ENCODE measurements around the gene TMEM108.

The TMEM108 gene

DNA sequence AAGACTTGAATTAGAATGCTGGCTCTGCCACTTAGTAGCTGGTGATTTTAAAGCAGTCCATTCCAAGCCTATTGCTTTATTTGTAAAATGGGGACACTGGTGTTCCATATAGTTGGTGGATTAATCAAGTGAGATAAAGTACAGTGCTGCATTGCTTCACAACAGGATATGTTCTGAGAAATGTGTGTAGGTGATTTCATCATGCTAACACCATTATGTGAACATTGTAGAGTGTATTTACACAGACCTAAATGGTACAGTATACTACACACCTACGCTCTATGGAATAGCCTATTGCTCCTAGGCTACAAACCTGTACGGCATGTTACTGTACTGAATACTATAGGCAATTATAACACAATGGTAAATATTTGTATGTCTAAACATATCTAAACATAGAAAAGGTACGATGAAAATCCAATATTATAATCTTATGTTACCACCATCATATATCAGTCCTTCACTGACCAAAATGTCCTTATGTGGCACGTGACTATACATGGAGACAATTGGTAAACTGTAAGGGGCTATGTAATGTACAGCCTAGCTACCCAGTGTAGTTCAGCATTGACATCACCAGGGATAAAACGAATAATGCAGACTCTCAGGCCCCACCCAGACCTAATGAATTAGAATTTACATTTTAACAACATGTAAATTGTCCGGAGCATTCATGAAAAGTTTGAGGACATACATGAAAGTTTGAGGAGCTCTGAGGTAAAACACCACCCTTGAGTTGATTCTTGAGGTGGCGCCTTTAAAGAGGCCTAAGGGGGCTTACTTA lies 240.3 kb downstream of the TMEM108 start:
- no peak for DNase-seq (ENCODE audit: low spot score)

DNA sequence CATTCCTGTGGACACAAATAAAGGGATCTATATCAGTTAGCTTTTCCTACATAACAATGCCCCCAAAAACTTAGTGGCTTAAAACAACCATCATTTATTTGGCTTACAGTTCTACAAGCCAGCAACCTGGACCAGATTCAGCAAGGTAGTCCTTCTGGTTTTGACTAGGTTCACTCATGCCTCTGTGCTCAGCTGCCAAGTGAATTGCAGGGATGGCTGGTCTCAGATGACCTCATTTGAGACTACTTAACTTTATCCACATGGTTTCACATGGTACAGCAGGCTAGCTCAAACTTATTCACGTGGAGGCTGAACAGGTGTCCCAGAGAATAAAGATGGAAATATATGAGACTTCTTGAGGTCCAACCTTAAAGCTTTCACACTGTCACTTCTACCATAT lies 242.4 kb downstream of the TMEM108 start:
- no peak for DNase-seq (ENCODE audit: low spot score)

DNA sequence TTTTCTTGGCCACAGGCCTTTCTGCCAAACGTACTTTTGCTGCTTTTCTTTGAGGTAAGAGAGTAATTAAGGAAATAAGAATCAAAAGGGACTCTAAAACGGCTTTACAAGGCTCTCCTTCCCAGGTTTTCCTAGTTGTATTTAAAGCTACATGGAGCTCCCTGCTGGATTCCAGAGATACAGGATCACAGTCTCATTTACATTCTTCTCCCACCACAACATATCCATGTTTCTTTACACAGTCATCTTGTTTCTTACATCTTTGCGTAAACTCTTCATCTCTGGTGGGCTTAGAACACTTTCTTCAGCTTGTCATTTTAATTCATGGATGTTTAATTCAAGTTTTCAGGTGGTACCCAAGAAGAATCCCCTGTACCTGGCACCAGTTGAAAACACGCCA lies 244.0 kb downstream of the TMEM108 start:
- no peak for DNase-seq (ENCODE audit: low spot score)

DNA sequence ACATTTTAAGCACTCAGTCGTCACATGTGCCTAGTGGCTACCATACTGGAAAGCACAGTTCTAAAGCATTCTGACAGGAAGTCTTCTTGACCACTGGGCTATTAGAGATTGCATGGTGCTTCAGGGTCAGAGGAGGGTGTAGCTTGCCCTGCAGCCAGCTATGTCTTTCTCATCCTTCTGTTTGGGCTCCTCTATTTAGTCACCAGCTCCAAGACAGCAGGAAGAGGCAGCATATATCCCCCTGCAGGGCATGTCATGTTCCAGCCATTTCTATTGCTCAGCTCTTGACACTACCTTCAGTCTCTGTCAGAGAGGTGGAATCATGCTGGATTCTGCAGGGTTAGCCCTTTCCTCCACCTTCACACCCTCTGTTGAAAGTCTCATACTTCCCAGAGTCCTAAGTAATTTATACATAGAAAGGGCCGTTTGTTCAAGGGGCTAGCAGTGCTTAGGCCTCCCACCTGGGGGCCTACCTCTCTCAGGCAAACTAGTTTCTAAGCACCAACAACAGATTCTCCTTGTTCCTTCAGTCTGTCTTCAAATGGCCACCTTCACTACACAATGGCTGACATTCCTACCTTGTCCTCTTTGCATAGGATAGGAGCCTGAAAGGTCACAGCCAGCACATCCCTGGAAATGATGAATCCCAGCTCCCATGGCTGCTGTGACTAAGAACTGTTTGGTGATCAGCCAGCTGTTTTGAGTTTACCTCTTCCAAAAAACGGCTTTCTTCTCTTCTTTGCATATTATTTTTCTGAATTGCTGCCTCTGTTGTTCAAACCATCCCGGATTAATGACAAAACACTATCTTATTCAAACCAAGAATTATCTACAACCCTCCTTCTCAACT lies 246.0 kb downstream of the TMEM108 start:
- DNase-seq (ENCODE audit: low spot score): no peak

DNA sequence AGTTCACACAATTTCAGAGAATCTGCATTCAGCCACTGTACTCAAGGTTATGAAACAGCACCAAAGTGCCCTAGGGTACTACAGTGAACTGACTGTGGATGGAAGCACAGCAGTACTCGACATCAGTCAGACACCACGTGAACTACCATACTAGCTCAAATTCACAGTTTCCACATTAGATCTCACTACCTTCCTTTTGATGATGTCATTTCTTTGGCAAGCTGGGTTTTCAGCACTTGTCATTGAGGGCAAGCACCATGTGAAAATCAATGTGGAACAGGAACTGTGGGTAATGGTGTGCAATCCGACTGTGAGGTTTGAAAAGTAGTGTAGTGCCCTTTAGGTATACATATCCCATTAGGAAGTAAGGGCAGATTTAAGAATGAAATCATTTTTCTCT lies 251.1 kb downstream of the TMEM108 start:
- DNase-seq (ENCODE audit: low spot score): no peak

DNA sequence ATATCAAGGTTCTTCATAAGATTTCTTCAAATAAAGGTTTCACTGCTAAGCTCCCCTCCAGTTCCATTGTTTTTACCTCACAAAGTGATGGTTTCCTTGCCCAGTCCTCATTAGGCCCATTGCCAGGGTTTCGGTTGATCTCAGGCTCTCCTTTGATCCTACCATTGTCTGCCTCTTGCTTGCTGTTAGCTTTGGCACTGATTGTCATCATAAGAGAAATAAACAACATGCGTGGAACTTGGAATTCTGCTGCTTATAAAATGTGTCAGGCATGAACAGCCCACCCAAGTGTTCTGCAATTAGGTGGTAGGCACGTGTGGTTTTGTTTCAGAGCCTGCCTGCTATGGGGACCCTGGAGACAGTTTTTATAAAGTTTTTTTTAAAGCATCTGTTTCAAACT lies 254.1 kb downstream of the TMEM108 start:
- no peak for DNase-seq (ENCODE audit: low spot score)

DNA sequence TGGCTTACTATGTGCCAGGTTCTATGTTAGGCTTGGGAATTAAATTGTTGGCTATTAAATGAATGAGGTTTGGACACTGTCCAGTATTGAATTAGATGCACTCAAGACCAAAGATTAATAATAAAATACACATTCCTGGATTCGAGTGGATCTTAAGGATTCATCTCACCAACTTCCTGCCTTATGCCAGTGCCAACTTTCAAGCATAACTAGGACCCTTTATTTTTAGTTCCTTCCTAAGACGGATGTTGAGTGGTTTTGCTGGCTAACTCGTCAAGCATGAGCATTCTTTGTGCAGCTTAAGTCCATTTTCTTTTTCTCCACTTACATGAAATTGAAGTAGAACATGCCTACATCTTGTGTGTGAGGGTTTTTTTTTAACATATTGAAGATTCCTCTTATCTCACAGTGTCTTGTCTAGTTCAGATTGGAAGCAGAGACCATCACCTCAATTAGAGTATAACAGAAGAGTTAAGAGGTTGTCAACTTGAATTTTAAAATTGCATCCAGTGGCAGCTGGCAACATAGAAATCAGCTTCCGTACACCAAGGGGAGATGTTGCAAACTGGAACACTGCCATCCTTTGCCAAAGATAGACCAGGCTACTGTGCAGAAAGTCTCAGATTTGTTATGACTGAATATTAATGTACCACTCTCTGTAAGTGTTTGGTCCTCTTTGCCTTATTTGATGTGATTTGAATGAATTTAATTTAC lies 255.4 kb downstream of the TMEM108 start:
- DNase-seq (ENCODE audit: low spot score): no peak

DNA sequence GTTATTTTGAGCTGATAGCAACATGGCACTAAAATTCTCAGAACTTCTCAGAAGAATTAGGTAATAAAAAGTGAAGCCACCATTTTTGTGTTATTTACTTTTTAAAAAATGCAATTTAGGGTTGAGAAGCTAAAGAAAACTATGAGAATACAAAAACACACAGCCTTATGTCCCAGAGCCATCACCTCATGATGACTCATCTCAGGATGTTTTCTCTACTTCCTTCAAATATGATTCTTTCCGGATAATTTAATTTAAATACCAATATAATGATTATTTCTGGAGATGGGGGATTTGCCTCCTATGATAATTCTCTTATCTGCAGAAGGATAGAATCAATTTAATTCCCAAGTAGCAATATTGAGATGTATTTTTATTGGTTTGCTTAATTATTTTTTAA lies 256.1 kb downstream of the TMEM108 start:
- no peak for DNase-seq (ENCODE audit: low spot score)

DNA sequence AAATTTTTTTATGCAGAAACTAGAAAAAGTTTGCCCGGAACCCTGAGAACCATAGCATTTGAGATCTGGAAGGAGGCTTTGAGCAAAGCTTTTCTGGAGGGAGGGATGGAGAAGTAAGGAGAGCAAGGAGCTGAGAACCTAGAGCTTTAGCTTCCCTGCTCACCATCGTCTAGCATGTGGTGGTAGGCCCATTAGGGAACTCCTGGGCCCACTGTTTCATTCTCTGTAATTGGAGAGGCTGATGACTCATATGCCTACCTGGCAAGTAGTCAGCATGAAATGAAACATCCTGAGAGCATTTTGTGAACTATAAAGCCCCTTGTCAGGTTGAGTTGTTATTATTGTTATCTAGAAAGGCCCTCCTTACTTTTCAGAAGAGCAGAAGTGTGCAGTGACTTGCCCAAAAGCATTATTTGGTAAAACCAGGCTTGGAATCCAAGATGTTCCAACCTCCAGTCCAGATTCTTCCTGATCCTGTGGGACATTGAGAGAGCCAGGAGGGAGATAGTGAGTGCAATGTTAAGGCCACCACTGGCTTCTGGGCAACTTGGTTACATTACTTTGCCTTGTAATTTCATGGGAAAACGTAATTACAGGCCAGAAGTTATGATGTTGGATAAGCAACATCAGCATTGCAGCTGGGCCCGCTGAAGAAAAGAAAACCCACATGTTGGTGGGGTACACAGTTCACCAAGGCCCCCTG lies 257.2 kb downstream of the TMEM108 start:
- no peak for DNase-seq (ENCODE audit: low spot score)

DNA sequence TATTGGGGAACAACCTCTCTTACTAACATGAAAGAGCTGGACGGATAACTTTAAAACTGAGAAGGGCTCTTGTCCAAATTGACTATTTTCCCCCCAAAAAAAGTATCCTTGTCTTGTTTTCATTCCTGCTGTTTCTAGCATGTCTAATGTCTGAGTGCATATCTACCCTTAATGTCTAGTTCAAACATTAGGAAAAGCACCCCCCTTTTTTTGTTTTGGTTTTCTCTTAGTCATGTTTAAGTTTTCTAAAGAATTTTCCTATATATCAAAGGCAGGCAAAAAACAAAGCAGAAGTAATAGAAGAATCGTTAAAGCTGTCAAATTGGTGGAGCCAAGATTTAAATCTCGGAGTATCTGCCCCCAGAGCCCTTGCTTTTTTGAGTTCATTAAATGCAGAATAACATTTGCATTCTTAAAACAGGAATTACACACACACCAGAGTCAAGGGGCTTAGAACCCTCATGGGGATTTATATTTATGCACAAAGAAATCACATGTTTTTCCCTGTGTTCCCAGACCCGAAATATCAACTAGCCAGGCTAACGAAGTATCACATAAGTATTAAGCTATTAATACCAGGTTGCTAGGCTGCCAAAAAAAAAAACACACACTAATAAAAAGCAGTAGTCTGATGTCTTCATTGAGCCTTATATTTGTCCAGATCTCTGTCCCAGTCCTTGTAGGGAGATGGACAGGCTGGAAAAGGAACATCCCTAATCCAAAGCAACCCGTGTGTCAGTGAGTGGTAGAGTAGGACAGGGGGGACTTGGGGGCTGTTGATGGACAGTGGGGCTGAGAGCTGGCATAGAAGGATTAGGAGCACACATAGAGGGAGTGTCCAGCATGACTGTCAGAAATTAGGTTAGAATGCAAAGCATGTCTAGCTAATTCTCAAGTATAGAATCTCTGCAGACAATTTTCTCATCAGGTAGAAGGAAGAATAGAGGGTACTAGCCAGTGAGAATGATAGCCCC lies 258.0 kb downstream of the TMEM108 start:
- no peak for DNase-seq (ENCODE audit: low spot score)

DNA sequence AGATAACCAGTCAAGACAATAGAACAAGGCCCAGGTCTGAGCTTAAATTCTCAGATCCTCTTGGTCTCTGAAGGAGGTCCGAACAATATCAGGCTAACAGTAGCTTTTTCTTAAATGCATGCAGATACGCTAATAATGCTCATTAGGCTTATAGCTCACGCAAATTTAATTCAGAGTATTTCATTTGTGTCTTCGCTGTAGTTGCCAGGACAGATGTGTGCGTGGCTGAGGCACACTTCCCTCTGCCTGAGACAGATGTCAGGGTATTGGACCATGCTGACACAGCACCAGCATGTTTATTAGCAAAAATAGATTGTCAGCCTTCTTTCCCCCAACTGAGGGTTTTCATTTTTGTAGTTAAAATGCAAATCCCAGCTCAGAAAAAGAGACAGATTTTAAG lies 258.8 kb downstream of the TMEM108 start:
- no peak for DNase-seq (ENCODE audit: low spot score)

DNA sequence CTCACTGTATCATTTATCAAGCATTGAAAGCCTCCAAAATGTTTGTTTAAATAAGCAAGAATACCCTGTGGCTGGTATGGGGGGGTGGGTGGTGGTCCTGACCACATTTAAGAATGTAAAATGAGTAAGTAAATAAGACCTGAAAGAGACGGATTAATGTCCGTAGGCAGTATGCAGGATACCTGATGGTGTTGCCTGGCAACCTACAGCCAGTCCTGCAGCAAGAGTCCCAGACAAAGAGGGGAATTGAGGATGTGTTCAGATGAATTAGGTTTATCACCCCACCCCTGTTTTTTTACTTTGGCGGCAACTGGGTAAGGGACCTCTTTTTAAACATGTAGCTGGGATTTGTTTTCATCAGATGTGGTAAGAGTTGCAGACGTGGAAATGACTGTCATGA lies 261.9 kb downstream of the TMEM108 start:
- DNase-seq (ENCODE audit: low spot score): no peak

DNA sequence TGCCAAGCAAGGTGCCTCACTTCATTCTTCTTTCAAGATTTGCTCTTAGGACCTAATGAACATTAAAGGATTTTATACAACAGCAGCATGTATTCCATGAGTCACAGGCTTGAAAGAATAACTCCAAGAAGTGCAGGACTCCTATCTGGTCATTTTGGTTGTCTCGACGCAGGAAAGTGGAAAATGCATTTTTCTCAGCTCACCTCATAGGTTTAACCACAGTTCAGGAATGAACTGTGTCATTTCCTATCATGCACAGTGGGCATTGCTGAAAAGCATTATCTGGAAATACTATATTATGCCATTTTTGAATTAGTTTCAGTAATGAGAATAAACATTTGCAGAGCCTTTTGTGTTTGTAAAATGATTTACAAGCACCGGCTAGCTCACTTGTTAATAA lies 263.0 kb downstream of the TMEM108 start:
- DNase-seq (ENCODE audit: low spot score): no peak

DNA sequence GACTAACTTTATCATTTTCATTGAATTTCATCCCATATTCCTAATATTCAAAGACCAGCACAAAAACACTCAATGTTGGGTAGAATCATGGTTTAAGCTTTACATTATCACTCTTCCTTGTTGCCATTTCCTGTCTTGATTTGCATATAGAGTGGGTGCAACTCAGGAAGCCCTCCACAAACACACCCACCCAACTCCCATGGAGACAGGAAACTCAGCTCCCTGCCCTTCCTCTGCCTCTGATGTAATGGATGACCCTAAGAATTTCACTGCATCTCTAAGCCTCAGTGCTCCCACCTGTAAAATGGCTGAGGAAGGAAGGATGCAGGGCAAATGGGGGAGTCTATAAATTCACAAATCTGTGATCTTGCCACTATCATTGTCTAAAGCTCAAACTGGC lies 263.5 kb downstream of the TMEM108 start:
- DNase-seq (ENCODE audit: low spot score): no peak

DNA sequence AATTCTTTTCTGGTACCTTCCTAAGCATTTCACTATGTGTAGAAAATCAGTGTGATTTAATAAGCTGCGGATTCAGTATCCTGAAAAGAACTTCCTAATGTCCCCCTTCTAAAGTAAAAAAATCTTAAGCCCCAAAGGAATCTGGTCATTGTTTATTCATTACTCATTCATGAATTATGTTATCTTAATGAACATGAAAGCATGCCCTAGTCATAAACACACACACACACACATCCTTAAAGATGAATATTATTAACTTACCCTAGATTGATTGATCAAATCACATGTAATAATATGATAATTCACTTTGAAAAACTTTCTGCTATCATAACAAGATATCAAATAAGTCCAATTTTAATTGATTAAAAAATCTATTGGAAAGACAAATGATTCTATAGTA lies 265.2 kb downstream of the TMEM108 start:
- DNase-seq (ENCODE audit: low spot score): no peak

DNA sequence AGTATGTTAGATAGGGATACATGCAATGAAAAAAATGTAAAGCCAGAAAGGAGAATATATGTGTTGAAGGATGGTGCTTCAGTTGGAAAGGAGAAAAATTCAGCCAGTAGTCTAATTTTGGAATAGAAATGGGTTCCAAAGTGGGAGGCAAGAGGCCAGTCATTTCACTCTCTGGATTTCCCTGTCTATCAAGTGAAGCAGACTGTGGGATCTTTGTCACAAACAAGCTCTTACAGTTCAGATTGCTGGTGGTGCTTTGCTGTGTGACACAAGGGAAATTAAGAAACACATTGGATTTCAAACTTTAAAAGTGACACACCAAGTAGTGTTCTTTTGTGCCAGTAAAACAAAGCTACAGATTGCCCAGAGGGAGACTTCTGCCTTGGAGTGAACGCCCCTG lies 279.7 kb downstream of the TMEM108 start:
- DNase-seq (ENCODE audit: low spot score): no peak

DNA sequence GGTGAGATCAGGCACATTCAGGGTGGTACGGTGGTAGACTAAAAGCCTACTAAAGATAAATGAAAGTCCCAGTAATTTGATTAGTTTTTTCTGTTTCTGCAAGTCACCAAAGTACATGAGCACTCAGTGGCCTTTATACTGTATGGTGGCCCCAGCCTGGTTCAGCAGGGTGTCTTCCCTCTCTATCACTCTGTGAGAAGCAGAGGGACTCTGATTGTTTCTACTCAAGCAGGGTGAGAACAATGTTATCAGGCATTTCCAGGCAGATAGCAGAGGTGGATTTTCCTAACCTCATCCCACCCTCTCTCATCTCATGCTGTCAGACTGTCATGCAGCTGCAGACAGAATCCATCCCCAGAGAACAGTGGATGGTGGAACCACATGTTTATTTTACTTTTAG lies 290.2 kb downstream of the TMEM108 start:
- DNase-seq (ENCODE audit: low spot score): no peak

DNA sequence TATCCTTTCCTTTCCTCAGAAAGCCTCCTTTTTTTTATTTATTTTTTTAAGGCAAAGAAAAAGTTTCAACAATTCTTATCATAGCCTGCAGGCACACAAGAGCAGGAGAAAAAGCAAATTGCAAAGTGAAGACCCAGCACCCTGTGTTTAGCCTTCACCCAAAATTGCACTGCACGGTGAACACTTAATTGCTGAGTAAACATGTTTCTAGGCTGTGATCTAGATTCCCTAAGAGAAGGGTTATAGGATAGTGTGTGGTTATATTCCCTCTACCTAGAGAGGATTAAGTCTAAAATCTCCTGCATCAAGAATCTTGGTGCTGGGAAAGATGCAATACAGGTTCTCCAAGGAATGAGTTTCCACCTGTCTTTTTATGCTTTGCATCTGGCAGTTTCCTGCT lies 291.4 kb downstream of the TMEM108 start:
- no peak for DNase-seq (ENCODE audit: low spot score)

DNA sequence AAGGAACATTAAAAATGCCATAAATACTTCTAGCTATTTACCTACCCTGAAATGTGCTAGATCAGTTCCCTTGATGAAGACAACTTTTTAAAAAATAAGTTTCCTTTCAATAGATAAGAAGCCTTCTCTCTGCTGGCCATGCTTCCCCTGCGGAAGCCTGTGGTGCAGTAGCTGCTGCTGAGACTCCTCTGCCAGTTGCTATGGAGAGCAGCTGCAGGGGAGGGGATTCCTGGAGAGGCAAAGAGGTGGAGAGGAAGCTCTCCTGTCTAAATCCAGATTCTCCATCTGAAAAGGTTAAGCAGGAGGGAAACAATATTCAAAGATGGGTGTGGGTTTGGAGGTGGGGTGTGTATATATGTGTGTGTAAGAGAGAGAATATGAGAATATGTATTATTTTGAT lies 291.9 kb downstream of the TMEM108 start:
- DNase-seq (ENCODE audit: low spot score): no peak

DNA sequence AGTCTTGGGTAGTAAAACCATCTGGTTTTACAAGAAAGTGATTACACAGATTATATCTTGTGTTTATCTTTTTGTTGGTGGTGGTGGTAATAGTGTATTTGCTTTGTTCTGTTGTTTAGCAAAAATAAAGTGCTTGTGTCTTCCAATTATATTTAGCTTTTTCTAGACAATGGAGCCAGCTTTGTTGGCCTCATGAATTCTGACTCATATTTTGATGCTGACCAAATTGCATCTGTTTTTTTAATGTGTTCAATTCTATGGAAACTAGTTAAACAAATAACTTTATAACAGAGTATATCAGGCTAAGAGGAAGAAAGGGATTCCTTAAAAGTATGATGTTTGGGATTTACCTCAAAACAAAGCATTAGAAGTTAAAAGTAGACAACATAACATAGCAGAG lies 292.3 kb downstream of the TMEM108 start:
- no peak for DNase-seq (ENCODE audit: low spot score)

DNA sequence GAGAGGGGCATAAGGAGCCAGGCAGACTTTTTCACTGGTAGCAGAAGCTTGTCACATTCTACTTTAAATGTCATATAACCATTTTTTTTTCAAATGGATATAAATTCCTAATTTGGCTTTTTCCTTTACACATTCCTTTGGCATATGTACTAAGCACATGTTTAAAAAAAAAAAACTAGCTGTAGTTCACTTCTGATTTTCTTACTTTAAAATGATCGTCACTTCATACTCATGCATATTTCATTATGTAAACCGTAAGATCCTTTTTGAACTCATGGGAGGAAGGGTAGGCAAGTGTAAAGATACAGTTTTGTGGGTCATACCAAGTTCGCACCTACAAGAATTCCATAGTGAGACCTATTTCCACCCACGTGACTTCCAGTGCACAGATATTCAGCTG lies 316.5 kb downstream of the TMEM108 start:
- DNase-seq (ENCODE audit: low spot score): no peak

All from left forelimb (tissue), 1 donor.